ENCODE data around the gene ISM1. TPM values are rescaled to one million over a fixed set of nuclear protein-coding genes. Genes with fewer than 3 reads are reported as not detected.

Gene ISM1
- total and polyA plus RNA-seq, 2 of the 13 experiments (the other 11 are each of a cell fraction or from before 2014, with no cell fraction given) = 0.40 to 1.4 TPM

DNA sequence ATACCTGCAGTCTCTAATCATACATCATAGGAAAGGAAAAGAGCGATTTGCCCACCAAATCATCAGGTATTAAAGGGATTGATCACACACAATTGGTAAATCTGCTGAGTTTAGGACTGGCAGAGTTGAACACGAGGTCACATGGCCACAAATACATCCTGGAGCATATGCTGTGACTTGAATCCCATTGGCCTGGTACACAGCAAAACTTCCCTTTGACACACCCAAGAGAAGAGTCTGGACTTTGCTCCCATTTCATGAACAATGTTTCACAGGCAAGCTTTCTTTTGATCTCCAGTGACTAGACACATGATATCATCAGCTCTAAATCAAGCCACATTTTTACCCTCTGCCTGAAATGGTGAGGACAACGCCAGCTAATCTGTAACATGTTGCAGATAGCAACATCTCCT, 117.9 kb downstream of the ISM1 start (continued):
- TF ChIP-seq NCOA5 (CRISPR knock-in tag; IDR thresholded peaks at IDR 0.05) = no peak
- TF ChIP-seq SP140L (CRISPR knock-in tag; IDR thresholded peaks at IDR 0.05; ENCODE audit: borderline replicate concordance) = peak; percentile 50; the same call in 1 of the 2 replicates
- TF ChIP-seq SALL2 (CRISPR knock-in tag; IDR thresholded peaks at IDR 0.05) = 0 out of 2 replicates have a peak, but pooled peaks have one; percentile 60
- TF ChIP-seq ZNF260 (CRISPR knock-in tag; IDR thresholded peaks at IDR 0.05; ENCODE audit: borderline replicate concordance, low read depth) = no peak
- peak; percentile 87 for TF ChIP-seq KAT8 (CRISPR knock-in tag; IDR thresholded peaks at IDR 0.05)
- TF ChIP-seq, protein P1, sequence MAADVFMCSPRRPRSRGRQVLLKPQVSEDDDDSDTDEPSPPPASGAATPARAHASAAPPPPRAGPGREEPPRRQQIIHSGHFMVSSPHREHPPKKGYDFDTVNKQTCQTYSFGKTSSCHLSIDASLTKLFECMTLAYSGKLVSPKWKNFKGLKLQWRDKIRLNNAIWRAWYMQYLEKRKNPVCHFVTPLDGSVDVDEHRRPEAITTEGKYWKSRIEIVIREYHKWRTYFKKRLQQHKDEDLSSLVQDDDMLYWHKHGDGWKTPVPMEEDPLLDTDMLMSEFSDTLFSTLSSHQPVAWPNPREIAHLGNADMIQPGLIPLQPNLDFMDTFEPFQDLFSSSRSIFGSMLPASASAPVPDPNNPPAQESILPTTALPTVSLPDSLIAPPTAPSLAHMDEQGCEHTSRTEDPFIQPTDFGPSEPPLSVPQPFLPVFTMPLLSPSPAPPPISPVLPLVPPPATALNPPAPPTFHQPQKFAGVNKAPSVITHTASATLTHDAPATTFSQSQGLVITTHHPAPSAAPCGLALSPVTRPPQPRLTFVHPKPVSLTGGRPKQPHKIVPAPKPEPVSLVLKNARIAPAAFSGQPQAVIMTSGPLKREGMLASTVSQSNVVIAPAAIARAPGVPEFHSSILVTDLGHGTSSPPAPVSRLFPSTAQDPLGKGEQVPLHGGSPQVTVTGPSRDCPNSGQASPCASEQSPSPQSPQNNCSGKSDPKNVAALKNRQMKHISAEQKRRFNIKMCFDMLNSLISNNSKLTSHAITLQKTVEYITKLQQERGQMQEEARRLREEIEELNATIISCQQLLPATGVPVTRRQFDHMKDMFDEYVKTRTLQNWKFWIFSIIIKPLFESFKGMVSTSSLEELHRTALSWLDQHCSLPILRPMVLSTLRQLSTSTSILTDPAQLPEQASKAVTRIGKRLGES (CRISPR knock-in tag; IDR thresholded peaks at IDR 0.05; ENCODE audit: borderline replicate concordance) = 0 out of 2 replicates have a peak, but pooled peaks have one; percentile 39
- peak; percentile 64 for TF ChIP-seq NFYB (CRISPR knock-in tag; IDR thresholded peaks at IDR 0.05)
- TF ChIP-seq ZFY (CRISPR knock-in tag; IDR thresholded peaks at IDR 0.05) = no peak
- TF ChIP-seq, protein P2, sequence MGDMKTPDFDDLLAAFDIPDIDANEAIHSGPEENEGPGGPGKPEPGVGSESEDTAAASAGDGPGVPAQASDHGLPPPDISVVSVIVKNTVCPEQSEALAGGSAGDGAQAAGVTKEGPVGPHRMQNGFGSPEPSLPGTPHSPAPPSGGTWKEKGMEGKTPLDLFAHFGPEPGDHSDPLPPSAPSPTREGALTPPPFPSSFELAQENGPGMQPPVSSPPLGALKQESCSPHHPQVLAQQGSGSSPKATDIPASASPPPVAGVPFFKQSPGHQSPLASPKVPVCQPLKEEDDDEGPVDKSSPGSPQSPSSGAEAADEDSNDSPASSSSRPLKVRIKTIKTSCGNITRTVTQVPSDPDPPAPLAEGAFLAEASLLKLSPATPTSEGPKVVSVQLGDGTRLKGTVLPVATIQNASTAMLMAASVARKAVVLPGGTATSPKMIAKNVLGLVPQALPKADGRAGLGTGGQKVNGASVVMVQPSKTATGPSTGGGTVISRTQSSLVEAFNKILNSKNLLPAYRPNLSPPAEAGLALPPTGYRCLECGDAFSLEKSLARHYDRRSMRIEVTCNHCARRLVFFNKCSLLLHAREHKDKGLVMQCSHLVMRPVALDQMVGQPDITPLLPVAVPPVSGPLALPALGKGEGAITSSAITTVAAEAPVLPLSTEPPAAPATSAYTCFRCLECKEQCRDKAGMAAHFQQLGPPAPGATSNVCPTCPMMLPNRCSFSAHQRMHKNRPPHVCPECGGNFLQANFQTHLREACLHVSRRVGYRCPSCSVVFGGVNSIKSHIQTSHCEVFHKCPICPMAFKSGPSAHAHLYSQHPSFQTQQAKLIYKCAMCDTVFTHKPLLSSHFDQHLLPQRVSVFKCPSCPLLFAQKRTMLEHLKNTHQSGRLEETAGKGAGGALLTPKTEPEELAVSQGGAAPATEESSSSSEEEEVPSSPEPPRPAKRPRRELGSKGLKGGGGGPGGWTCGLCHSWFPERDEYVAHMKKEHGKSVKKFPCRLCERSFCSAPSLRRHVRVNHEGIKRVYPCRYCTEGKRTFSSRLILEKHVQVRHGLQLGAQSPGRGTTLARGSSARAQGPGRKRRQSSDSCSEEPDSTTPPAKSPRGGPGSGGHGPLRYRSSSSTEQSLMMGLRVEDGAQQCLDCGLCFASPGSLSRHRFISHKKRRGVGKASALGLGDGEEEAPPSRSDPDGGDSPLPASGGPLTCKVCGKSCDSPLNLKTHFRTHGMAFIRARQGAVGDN (CRISPR knock-in tag; IDR thresholded peaks at IDR 0.05) = no peak
- TF ChIP-seq NR2C2 (CRISPR knock-in tag; IDR thresholded peaks at IDR 0.05; ENCODE audit: borderline replicate concordance) = peak; percentile 72
- TF ChIP-seq ISX (CRISPR knock-in tag; conservative IDR thresholded peaks at IDR 0.05) = 0 out of 2 replicates have a peak, but pooled peaks have one; percentile 22
- TF ChIP-seq, protein P3, sequence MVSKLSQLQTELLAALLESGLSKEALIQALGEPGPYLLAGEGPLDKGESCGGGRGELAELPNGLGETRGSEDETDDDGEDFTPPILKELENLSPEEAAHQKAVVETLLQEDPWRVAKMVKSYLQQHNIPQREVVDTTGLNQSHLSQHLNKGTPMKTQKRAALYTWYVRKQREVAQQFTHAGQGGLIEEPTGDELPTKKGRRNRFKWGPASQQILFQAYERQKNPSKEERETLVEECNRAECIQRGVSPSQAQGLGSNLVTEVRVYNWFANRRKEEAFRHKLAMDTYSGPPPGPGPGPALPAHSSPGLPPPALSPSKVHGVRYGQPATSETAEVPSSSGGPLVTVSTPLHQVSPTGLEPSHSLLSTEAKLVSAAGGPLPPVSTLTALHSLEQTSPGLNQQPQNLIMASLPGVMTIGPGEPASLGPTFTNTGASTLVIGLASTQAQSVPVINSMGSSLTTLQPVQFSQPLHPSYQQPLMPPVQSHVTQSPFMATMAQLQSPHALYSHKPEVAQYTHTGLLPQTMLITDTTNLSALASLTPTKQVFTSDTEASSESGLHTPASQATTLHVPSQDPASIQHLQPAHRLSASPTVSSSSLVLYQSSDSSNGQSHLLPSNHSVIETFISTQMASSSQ (IDR thresholded peaks at IDR 0.05; ENCODE audit: low read depth) = peak; percentile 48; the same call in 1 of the 2 replicates
- TF ChIP-seq, protein P3 (CRISPR knock-in tag; IDR thresholded peaks at IDR 0.05; ENCODE audit: borderline replicate concordance) = no peak
- peak; percentile 71 for TF ChIP-seq NFYC (CRISPR knock-in tag; IDR thresholded peaks at IDR 0.05)
- TF ChIP-seq SP4 (CRISPR knock-in tag; IDR thresholded peaks at IDR 0.05) = no peak
- TF ChIP-seq HMG20B (CRISPR knock-in tag; conservative IDR thresholded peaks at IDR 0.05) = peak; percentile 58; the same call in 1 of the 2 replicates
- TF ChIP-seq ZSCAN22 (CRISPR knock-in tag; IDR thresholded peaks at IDR 0.05) = no peak
- peak; percentile 53; the same call in 1 of the 2 replicates for TF ChIP-seq TRIM24 (CRISPR knock-in tag; IDR thresholded peaks at IDR 0.05)
- TF ChIP-seq STAG1 (CRISPR knock-in tag; IDR thresholded peaks at IDR 0.05) = peak; percentile 26; the same call in 1 of the 2 replicates
- peak; percentile 26; the same call in 1 of the 2 replicates for TF ChIP-seq KDM3A (CRISPR knock-in tag; IDR thresholded peaks at IDR 0.05; ENCODE audit: low read depth)

Measured in HepG2 (cell line).